K562 (cell line): Measurements from ENCODE around the gene KCNAB2. TPM values are rescaled to one million over a fixed set of nuclear protein-coding genes. Genes with fewer than 3 reads are reported as not detected.

Experiments used
- ATAC-seq: fragments of 200-7000 bp; cut with Tn5 transposase; 3 replicates; pipeline ENCODE4 v1.9.1; 2020; ENCODE audit warnings: moderate library complexity
- BruUV-seq: library from RNA; stranded (reverse); fragments of 400-500 nt; replicated peaks from 2 replicates; lab custom pipeline; 2021; lab: Mats Ljungman, UMichigan
- CTCF ChIA-PET: fragments of 300-600 bp; formaldehyde crosslinking; extraction: SDS; loops from one replicate; lab custom pipeline; 2021; ENCODE audit warnings: low intra/inter-chr PET ratio; lab: Yijun Ruan, JAX
- POLR2A ChIA-PET: fragments of 300-600, 350-650 bp; sonication (Branson Sonifier 250); formaldehyde crosslinking; extraction: SDS; loops from one replicate; lab custom pipeline; 2021; ENCODE audit warnings: antibody characterized with exemption, inconsistent platforms; lab: Yijun Ruan, JAX
- DNase-seq, 4 experiments: peaks; one replicate each; pipeline versions ENCODE4 v3.0.0 to v3.0.0-alpha.2; 2011 to 2018; ENCODE audit warnings: low spot score in 3 of 4, mixed read lengths in 3 of 4; ENCODE audit errors: extremely low read depth in 1 of 4
- FAIRE-seq: peaks from 2 replicates; lab custom pipeline; 2011; peaks lifted over from hg19 to GRCh38; lab: Jason Lieb, UNC
- H2AFZ ChIP-seq: 2 replicates; pipeline ENCODE4 v1.6.0; 2011; ENCODE audit warnings: low read depth, low read length, control low read depth, inconsistent platforms
- H3K27ac ChIP-seq: fragments of 200-600 bp; 3 replicates; pipeline ENCODE4 v1.8.0; 2011; ENCODE audit warnings: low read depth, mild to moderate bottlenecking, control low read depth, inconsistent platforms, low read length, moderate library complexity, mixed read lengths; ENCODE audit errors: extremely low read depth
- H3K27me3 ChIP-seq, 2 experiments: fragments of 300-600 bp in 1 of 2; 2 replicates in 1 of 2; 3 replicates in 1 of 2; pipeline versions ENCODE4 v1.6.0 to v1.8.0; 2011; ENCODE audit warnings: inconsistent platforms in 2 of 2, low read length in 2 of 2, mild to moderate bottlenecking in 1 of 2, mixed read lengths in 1 of 2, moderate library complexity in 1 of 2; ENCODE audit not compliant: control insufficient read depth in 2 of 2, insufficient read depth in 2 of 2
- H3K36me3 ChIP-seq: fragments of 300-600 bp; 3 replicates; pipeline ENCODE4 v1.8.0; 2011; ENCODE audit warnings: mild to moderate bottlenecking, low read length, inconsistent platforms; ENCODE audit not compliant: control insufficient read depth, insufficient read depth
- H3K4me1 ChIP-seq, 2 experiments: fragments of 200-600 bp in 1 of 2; replicated peaks in 1 of 2; 2 replicates in 1 of 2; 3 replicates in 1 of 2; pipeline versions ENCODE4 v1.5.1 to v1.8.0; 2011; ENCODE audit warnings: inconsistent platforms in 2 of 2, low read length in 2 of 2, mild to moderate bottlenecking in 1 of 2, mixed read lengths in 1 of 2, moderate library complexity in 1 of 2; ENCODE audit not compliant: control insufficient read depth in 2 of 2, insufficient read depth in 2 of 2
- H3K4me2 ChIP-seq: 2 replicates; pipeline ENCODE4 v1.6.1; 2011; ENCODE audit warnings: low read length, control low read depth, inconsistent platforms, mixed read lengths; ENCODE audit not compliant: insufficient read depth
- H3K4me3 ChIP-seq: fragments of 200-600 bp; sonication (generic), shearing (Covaris generic); 2 replicates; pipeline ENCODE4 v1.5.1; 2016; ENCODE audit warnings: control low read depth, inconsistent platforms
- H3K79me2 ChIP-seq: fragments of 200-600 bp; 3 replicates; pipeline ENCODE4 v1.8.0; 2011; ENCODE audit warnings: low read length, inconsistent platforms; ENCODE audit not compliant: control insufficient read depth, insufficient read depth
- H3K9ac ChIP-seq, 2 experiments: 2 replicates each; pipeline versions ENCODE4 v1.6.0 to v1.6.1; 2011; ENCODE audit warnings: low read depth in 2 of 2, low read length in 2 of 2, control low read depth in 1 of 2, inconsistent platforms in 1 of 2, mild to moderate bottlenecking in 1 of 2, mixed read lengths in 1 of 2; ENCODE audit not compliant: insufficient read depth in 1 of 2
- H3K9me1 ChIP-seq: one replicate; pipeline ENCODE4 v1.6.0; 2011; ENCODE audit warnings: inconsistent platforms, mild to moderate bottlenecking, low read length, moderate library complexity; ENCODE audit not compliant: control insufficient read depth, insufficient read depth
- H3K9me3 ChIP-seq: replicated peaks from 2 replicates; pipeline ENCODE4 v1.5.1; 2011; ENCODE audit warnings: low read depth, low read length, inconsistent platforms; ENCODE audit not compliant: control insufficient read depth, insufficient read depth
- H4K20me1 ChIP-seq: replicated peaks from 2 replicates; pipeline ENCODE4 v1.6.1; 2011; ENCODE audit warnings: low read length, inconsistent platforms, mixed read lengths; ENCODE audit not compliant: control insufficient read depth, insufficient read depth
- ADNP ChIP-seq: fragments of 200-800 bp; sonication (Bioruptor generic); IDR thresholded peaks from 2 replicates; pipeline ENCODE4 v1.6.1; 2016; ENCODE audit warnings: missing genetic modification characterization, missing compliant biosample characterization
- ARID2 ChIP-seq: fragments of 450-650 bp; IDR thresholded peaks from 2 replicates; pipeline ENCODE4 v1.6.1; 2017; ENCODE audit warnings: antibody characterized with exemption, mild to moderate bottlenecking
- ARNT ChIP-seq, 2 experiments: fragments of 450-650 bp; IDR thresholded peaks; 2 replicates each; pipeline ENCODE4 v1.6.1; 2016; ENCODE audit warnings: mild to moderate bottlenecking in 1 of 2
- CC2D1A ChIP-seq: fragments of 450-650 bp; IDR thresholded peaks from 2 replicates; pipeline ENCODE4 v1.6.1; 2017; ENCODE audit warnings: mild to moderate bottlenecking
- GATAD2A ChIP-seq: fragments of 450-650 bp; IDR thresholded peaks from 2 replicates; pipeline ENCODE4 v1.6.1; 2017
- HOXB6 ChIP-seq: fragments of 250-450 bp; sonication (Bioruptor Pico); IDR thresholded peaks from 2 replicates; pipeline ENCODE4 v1.5.1; 2022; ENCODE audit warnings: mild to moderate bottlenecking, borderline replicate concordance
- ID3 ChIP-seq, 2 experiments: fragments of 250-450 bp in 1 of 2; fragments of 450-650 bp in 1 of 2; sonication (Bioruptor Pico) in 1 of 2; IDR thresholded peaks; 2 replicates each; pipeline versions ENCODE4 v1.6.1 to v1.8.0; 2016 to 2021; ENCODE audit warnings: mild to moderate bottlenecking in 2 of 2, moderate library complexity in 2 of 2, missing compliant biosample characterization in 1 of 2, missing genetic modification characterization in 1 of 2
- KLF16 ChIP-seq: IDR thresholded peaks from 2 replicates; pipeline ENCODE4 v1.6.1; 2016; ENCODE audit warnings: antibody characterized with exemption
- KLF6 ChIP-seq: fragments of 250-450 bp; sonication (Bioruptor Pico); IDR thresholded peaks from 2 replicates; pipeline ENCODE4 v1.4.0; 2020; ENCODE audit warnings: mild to moderate bottlenecking, moderate library complexity, borderline replicate concordance
- MAFG ChIP-seq: fragments of 450-650 bp; conservative IDR thresholded peaks from 2 replicates; pipeline ENCODE4 v1.6.1; 2016; ENCODE audit warnings: missing genetic modification characterization, missing compliant biosample characterization
- MAFK ChIP-seq: IDR thresholded peaks from 2 replicates; pipeline ENCODE4 v1.6.1; 2011; ENCODE audit warnings: low read length, improper control_type of control experiment
- MYBL2 ChIP-seq, 2 experiments: fragments of 450-650 bp in 1 of 2; sonication (generic) in 1 of 2; formaldehyde crosslinking in 1 of 2; IDR thresholded peaks; 2 replicates each; pipeline versions ENCODE4 v1.6.1 to v1.8.1; 2017 to 2022; ENCODE audit warnings: borderline replicate concordance in 1 of 2, inconsistent platforms in 1 of 2, low read depth in 1 of 2, mild to moderate bottlenecking in 1 of 2, missing genetic modification reagents in 1 of 2, moderate library complexity in 1 of 2
- PHF8 ChIP-seq: fragments of 200-600 bp; sonication (generic); IDR thresholded peaks from 2 replicates; pipeline ENCODE4 v1.6.1; 2012; ENCODE audit warnings: mixed run types, mild to moderate bottlenecking, inconsistent platforms, low read length, moderate library complexity, borderline replicate concordance
- POLR3A ChIP-seq: IDR thresholded peaks from 2 replicates; pipeline ENCODE4 v1.6.1; 2011; ENCODE audit warnings: borderline replicate concordance, mild to moderate bottlenecking, moderate library complexity; ENCODE audit not compliant: insufficient read length, insufficient read depth; ENCODE audit errors: extremely low read depth
- PURB ChIP-seq: sonication (generic); formaldehyde crosslinking; IDR thresholded peaks from 2 replicates; pipeline ENCODE4 v1.9.0; 2021; ENCODE audit warnings: low read depth, mild to moderate bottlenecking, missing genetic modification reagents
- SMAD3 ChIP-seq: fragments of 450-650 bp; formaldehyde crosslinking; conservative IDR thresholded peaks from 2 replicates; pipeline ENCODE4 v1.4.0; 2020; ENCODE audit warnings: mild to moderate bottlenecking
- TEAD1 ChIP-seq, 2 experiments: fragments of 450-650 bp in 1 of 2; sonication (generic) in 1 of 2; formaldehyde crosslinking; IDR thresholded peaks; 2 replicates each; pipeline versions ENCODE4 v1.4.0 to v1.8.0; 2020 to 2022; ENCODE audit warnings: mild to moderate bottlenecking in 2 of 2, missing genetic modification reagents in 1 of 2
- TFAM ChIP-seq: fragments of 250-450 bp; sonication (Bioruptor Pico); conservative IDR thresholded peaks from 2 replicates; pipeline ENCODE4 v1.5.0; 2021; ENCODE audit warnings: mild to moderate bottlenecking, moderate library complexity
- ZNF274 ChIP-seq: IDR thresholded peaks from 2 replicates; pipeline ENCODE4 v1.6.1; 2011; ENCODE audit warnings: low read depth, mild to moderate bottlenecking, low read length, moderate library complexity, borderline replicate concordance
- WGBS: fragments of 100-300 bp; shearing (Covaris generic); methylation state at CpG from one replicate; pipeline ENCODE4 v1.1.6; 2016; ENCODE audit warnings: low coverage, mixed read lengths; ENCODE audit not compliant: insufficient coverage; ENCODE audit errors: missing lambda C conversion rate; 5-methylcytosine and 5-hydroxymethylcytosine counted together
- in situ Hi-C: fragments of 300-500 bp; cut with MboI; formaldehyde crosslinking; loops from 4 replicates; pipeline ENCODE4 v1.15.0; 2018; ENCODE audit warnings: inconsistent platforms, mixed read lengths
- intact Hi-C: fragments of 100-400 bp; cut with micrococcal nuclease; formaldehyde crosslinking; loops from 2 replicates; pipeline ENCODE4 v1.14.2; 2022
- polyA plus RNA-seq, 8 experiments: library from polyadenylated mRNA; depleted of rRNA in 4 of 8; stranded (reverse) in 5 of 8; unstranded in 3 of 8; fragments of >200 nt; fragmentation: Nextera tagmentation in 2 of 8; fragmentation: Illumina TruSeq in 1 of 8; extraction: Ambion mirVana in 2 of 8; extraction: Trizol in 1 of 8; gene quantifications; 2 replicates each; pipeline versions ENCODE4 v1.2.1 to v1.2.3, GENCODE V29; 2011 to 2014; ENCODE audit warnings: inconsistent platforms in 1 of 8, missing spikeins in 1 of 8
- total RNA-seq, 7 experiments: library from RNA; depleted of rRNA in 6 of 7; stranded (reverse); fragments of >200 nt in 6 of 7; fragmentation: Illumina TruSeq in 2 of 7; extraction: Trizol in 2 of 7; gene quantifications; 2 replicates each; pipeline versions ENCODE4 v1.2.1 to v1.2.3, GENCODE V29; 2011 to 2021; ENCODE audit warnings: low replicate concordance in 1 of 7

The KCNAB2 gene
- total and polyA plus RNA-seq, 9 of the 15 experiments (the other 6 are each of a cell fraction or from before 2014, with no cell fraction given) = 1.8 to 15.8 (median 7.1) TPM

- WGBS = 3% methylated on average over 25 of the region's 25 CpGs
- CTCF ChIA-PET = no interaction called here
- FAIRE-seq = no peak
Observed at GRCh38 chr1:6090996-6091822, 45.5 kb downstream of the KCNAB2 start.

GRCh38 chr1:6091823-6092109, 46.1 kb downstream of the KCNAB2 start:
- H3K27ac ChIP-seq = no peak overlapping the region
- no peaks in the 10 kb centered on the region for H3K79me2 ChIP-seq
- H3K4me1 ChIP-seq = peaks cover 0 to 32% of the 10 kb centered on the region in 2 experiments; a peak in 2 of 5 replicates
- H3K9me3 ChIP-seq = no peaks in the 10 kb centered on the region
- ATAC-seq (no peak), DNase-seq (no peak), FAIRE-seq (no peak)
- intact Hi-C loops = no loop called here
- peaks cover 43 to 77% of the 10 kb centered on the region in 2 experiments for H3K27me3 ChIP-seq
- H4K20me1 ChIP-seq = peaks cover 27% of the 10 kb centered on the region
- WGBS = under 1% methylated on average over 10 of the region's 10 CpGs
- no peaks in the 10 kb centered on the region for H3K9me1 ChIP-seq
- ChIA-PET CTCF (no interaction called here), POLR2A (interaction anchor here (0.6 to 1.7 kb wide), 2 partner anchors 9 to 477 kb away, joined by 3 to 5 read pairs; no protein-coding TSS in a partner anchor)
- no TSS peak for BruUV-seq
- H3K36me3 ChIP-seq = no peaks in the 10 kb centered on the region
- in situ Hi-C loops = no loop called here
- H3K9ac ChIP-seq = no peak overlapping the region
- no peak overlapping the region for H2AFZ ChIP-seq
- no peak overlapping the region for H3K4me3 ChIP-seq
- H3K4me2 ChIP-seq = no peak overlapping the region
- TF ChIP-seq PURB (CRISPR knock-in tag) = no peak
- no peak for TF ChIP-seq ZNF274
- no peak for TF ChIP-seq KLF6 (CRISPR knock-in tag)
- no peak for TF ChIP-seq ADNP (tag)
- no peak for TF ChIP-seq ARID2
- TF ChIP-seq ID3 (CRISPR knock-in tag; IDR thresholded peaks at IDR 0.05) = no peak
- no peak for TF ChIP-seq ID3 (tag; IDR thresholded peaks at IDR 0.05)
- TF ChIP-seq KLF16 = no peak
- no peak for TF ChIP-seq GATAD2A
- no peak for TF ChIP-seq HOXB6 (CRISPR knock-in tag)
- TF ChIP-seq MYBL2 (IDR thresholded peaks at IDR 0.05; ENCODE audit: low read depth) = no peak
- no peak for TF ChIP-seq MYBL2 (CRISPR knock-in tag; IDR thresholded peaks at IDR 0.05; ENCODE audit: borderline replicate concordance)
- no peak for TF ChIP-seq ARNT (IDR thresholded peaks at IDR 0.05)
- no peak for TF ChIP-seq TEAD1 (CRISPR knock-in tag; IDR thresholded peaks at IDR 0.05)
- TF ChIP-seq MAFK = no peak

More at GRCh38 chr1:6090996-6091822, 45.5 kb downstream of the KCNAB2 start:
- intact Hi-C loops (no loop called here), in situ Hi-C loops (no loop called here)
- Histone ChIP-seq H3K27ac (no peak overlapping the region), H3K79me2 (no peaks in the 10 kb centered on the region), H2AFZ (no peak overlapping the region), H3K27me3 (peaks cover 48 to 76% of the 10 kb centered on the region in 2 experiments), H3K36me3 (no peaks in the 10 kb centered on the region), H3K9me3 (no peaks in the 10 kb centered on the region), H3K9ac (no peak overlapping the region), H4K20me1 (peaks cover 30% of the 10 kb centered on the region), H3K4me3 (no peak overlapping the region), H3K4me1 (peaks cover 0 to 27% of the 10 kb centered on the region in 2 experiments; a peak in 2 of 5 replicates), H3K9me1 (no peaks in the 10 kb centered on the region), H3K4me2 (no peak overlapping the region)
- TF ChIP-seq TFAM (CRISPR knock-in tag) (no peak), CC2D1A (no peak), SMAD3 (no peak), MAFG (tag) (no peak), PHF8 (no peak), POLR3A (no peak)
- no peak for ATAC-seq
- DNase-seq = no peak
- BruUV-seq = no TSS peak
- POLR2A ChIA-PET = interaction anchor here (0.6 to 1.7 kb wide), 3 partner anchors 9 to 476 kb away, joined by 3 to 5 read pairs (median 3); partner anchors contain the start of gene ICMT
